Measurements from ENCODE around the gene CPA1.

CPA1 gene

GRCh38 chr7:130397051-130397757 is 16.9 kb downstream of the CPA1 start:
- no peak for DNase-seq

GRCh38 chr7:130397758-130398073 is 17.4 kb downstream of the CPA1 start:
- no peak for DNase-seq

GRCh38 chr7:130398526-130399090 is 18.3 kb downstream of the CPA1 start:
- DNase-seq: no peak

GRCh38 chr7:130400120-130400572 is 19.9 kb downstream of the CPA1 start:
- no peak for DNase-seq

GRCh38 chr7:130401101-130401500 is 20.8 kb downstream of the CPA1 start:
- no peak for DNase-seq

- no peak for DNase-seq
Measured at GRCh38 chr7:130401578-130401977, 21.3 kb downstream of the CPA1 start.

GRCh38 chr7:130405003-130405402 is 24.7 kb downstream of the CPA1 start:
- DNase-seq: no peak

GRCh38 chr7:130409067-130409711 is 28.9 kb downstream of the CPA1 start:
- no peak for DNase-seq

- no peak for DNase-seq
Measured at GRCh38 chr7:130409712-130410072, 29.4 kb downstream of the CPA1 start.

GRCh38 chr7:130410868-130411541 is 30.7 kb downstream of the CPA1 start:
- no peak for DNase-seq

GRCh38 chr7:130413201-130413600 is 32.9 kb downstream of the CPA1 start:
- DNase-seq: no peak

GRCh38 chr7:130415006-130415405 is 34.7 kb downstream of the CPA1 start:
- DNase-seq: no peak

GRCh38 chr7:130417213-130417612 is 36.9 kb downstream of the CPA1 start:
- DNase-seq: no peak

- DNase-seq: no peak
Measured at GRCh38 chr7:130418306-130418705, 38.0 kb downstream of the CPA1 start.

GRCh38 chr7:130419658-130420057 is 39.4 kb downstream of the CPA1 start:
- no peak for DNase-seq

- no peak for DNase-seq
Measured at GRCh38 chr7:130420943-130421578, 40.8 kb downstream of the CPA1 start.

GRCh38 chr7:130421684-130422083 is 41.4 kb downstream of the CPA1 start:
- DNase-seq: no peak

- DNase-seq: no peak
Measured at GRCh38 chr7:130423501-130424037, 43.3 kb downstream of the CPA1 start.

GRCh38 chr7:130425796-130426195 is 45.5 kb downstream of the CPA1 start:
- DNase-seq: no peak

GRCh38 chr7:130426564-130426963 is 46.3 kb downstream of the CPA1 start:
- DNase-seq: no peak

- DNase-seq: no peak
Measured at GRCh38 chr7:130429019-130429418, 48.7 kb downstream of the CPA1 start.

- DNase-seq: no peak
Measured at GRCh38 chr7:130430115-130430514, 49.8 kb downstream of the CPA1 start.

Data from CD4-positive, alpha-beta T cell treated with Interleukin-21 for 1 hour (primary cell).